ENCODE results near the gene PHF19. TPM values are rescaled to one million over a fixed set of nuclear protein-coding genes. Genes with fewer than 3 reads are reported as not detected.

Gene PHF19
- total RNA-seq, 1 donor, result 55.7 TPM

- H3K4me3 ChIP-seq (ENCODE audit: low read depth, low read length), result peak overlapping the region; percentile 77
- DNase-seq (ENCODE audit: low read depth), result peak; percentile 80
- TF ChIP-seq, protein P1, sequence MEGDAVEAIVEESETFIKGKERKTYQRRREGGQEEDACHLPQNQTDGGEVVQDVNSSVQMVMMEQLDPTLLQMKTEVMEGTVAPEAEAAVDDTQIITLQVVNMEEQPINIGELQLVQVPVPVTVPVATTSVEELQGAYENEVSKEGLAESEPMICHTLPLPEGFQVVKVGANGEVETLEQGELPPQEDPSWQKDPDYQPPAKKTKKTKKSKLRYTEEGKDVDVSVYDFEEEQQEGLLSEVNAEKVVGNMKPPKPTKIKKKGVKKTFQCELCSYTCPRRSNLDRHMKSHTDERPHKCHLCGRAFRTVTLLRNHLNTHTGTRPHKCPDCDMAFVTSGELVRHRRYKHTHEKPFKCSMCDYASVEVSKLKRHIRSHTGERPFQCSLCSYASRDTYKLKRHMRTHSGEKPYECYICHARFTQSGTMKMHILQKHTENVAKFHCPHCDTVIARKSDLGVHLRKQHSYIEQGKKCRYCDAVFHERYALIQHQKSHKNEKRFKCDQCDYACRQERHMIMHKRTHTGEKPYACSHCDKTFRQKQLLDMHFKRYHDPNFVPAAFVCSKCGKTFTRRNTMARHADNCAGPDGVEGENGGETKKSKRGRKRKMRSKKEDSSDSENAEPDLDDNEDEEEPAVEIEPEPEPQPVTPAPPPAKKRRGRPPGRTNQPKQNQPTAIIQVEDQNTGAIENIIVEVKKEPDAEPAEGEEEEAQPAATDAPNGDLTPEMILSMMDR (IDR thresholded peaks at IDR 0.05; ENCODE audit: insufficient read depth, low read length), result no peak
Measured at GRCh38 chr9:120875954-120876841, 790 bp downstream of the PHF19 start.

DNA sequence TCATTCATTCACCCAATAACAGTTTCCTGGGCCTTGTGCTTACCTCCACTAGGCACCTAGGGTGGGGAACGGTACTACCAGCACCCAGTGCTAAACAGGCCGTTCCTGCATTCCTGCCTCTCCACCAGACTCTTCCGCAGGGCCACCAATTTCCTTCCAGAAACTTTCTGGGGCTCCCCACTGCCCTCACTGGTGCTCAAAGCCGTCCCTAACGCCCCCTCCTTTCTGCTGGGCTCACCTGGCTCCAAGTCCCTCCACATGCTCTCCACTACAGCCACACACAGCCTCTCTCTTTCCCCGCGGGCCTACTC lies 1.4 kb downstream of the PHF19 start:
- H3K4me3 ChIP-seq (ENCODE audit: low read depth, low read length), result peak overlapping the region; percentile 77
- TF ChIP-seq, protein P1 (IDR thresholded peaks at IDR 0.05; ENCODE audit: insufficient read depth, low read length), result no peak
- no peak for DNase-seq (ENCODE audit: low read depth)

- TF ChIP-seq, protein P1 (IDR thresholded peaks at IDR 0.05; ENCODE audit: insufficient read depth, low read length), result no peak
- DNase-seq (ENCODE audit: low read depth), result no peak
- no peak overlapping the region for H3K4me3 ChIP-seq (ENCODE audit: low read depth, low read length)
Measured at GRCh38 chr9:120875195-120875565, 1.8 kb downstream of the PHF19 start.

DNA sequence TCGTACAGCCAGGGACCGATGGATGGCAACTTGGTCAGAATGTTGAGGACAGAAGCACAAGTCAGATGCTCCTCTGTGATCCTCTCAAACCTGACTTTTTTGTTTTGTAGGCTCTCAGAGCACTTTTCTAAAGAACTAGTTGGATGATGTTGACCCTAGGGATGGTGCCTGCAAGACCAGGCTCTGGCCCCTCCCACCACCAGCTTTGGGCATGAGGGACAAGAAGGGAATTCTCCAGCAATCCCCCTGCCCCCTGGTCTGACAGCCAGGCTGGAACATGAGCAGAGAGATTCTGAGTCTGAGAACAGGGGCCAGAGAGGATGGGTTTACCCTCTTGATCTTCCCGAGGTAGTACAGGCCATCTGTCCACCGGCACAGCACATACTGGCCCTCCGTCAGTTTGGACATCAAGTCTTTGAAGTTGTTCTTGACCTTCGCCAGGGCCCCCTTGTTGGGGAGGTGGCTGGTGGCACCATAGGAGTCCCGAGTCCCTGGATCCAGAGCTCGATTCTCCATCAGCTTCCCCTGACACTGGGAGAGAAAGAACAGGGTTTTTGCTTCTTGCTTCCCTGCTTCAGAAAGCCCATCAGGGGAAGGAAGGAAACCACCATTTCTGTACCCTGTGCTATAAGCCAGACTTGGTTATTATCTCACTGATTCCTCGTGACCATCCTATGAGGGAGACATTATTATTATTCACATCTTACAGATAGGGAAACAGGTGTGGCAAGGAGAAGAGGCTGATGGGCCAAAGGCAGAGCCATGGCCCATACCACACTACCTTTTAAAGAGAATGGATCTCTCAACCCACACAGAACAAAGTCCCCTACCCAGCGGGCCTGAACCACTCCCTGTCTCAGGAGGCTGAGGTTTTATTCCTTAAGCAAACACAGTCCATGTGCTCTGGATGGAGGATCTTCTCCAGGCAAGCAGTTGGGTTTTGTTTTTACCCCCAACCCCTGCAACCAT lies 2.5 kb downstream of the PHF19 start:
- TF ChIP-seq, protein P1 (IDR thresholded peaks at IDR 0.05; ENCODE audit: insufficient read depth, low read length), result no peak
- DNase-seq (ENCODE audit: low read depth), result no peak
- H3K4me3 ChIP-seq (ENCODE audit: low read depth, low read length), result no peak overlapping the region

DNA sequence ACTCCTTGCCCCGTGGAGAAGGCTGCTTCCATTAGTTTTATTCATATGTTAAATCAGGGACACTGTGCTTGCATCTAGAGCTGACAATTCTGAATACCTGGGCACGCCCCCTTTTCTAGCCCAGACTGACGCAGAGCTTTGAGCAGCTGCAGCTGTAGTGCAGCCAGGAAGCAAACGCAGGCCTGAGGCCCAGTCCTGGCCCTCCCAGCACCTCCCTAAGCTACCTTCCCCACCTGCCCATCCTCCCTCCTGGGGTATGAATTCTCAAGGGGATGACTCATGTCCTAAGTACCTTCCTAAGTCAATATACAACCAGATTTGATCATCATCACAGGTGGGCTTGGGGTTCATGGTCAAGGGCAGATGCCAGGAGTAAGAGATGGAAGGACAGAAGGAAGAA lies 3.5 kb downstream of the PHF19 start:
- no peak for DNase-seq (ENCODE audit: low read depth)
- TF ChIP-seq, protein P1 (IDR thresholded peaks at IDR 0.05; ENCODE audit: insufficient read depth, low read length), result no peak
- no peak overlapping the region for H3K4me3 ChIP-seq (ENCODE audit: low read depth, low read length)

DNA sequence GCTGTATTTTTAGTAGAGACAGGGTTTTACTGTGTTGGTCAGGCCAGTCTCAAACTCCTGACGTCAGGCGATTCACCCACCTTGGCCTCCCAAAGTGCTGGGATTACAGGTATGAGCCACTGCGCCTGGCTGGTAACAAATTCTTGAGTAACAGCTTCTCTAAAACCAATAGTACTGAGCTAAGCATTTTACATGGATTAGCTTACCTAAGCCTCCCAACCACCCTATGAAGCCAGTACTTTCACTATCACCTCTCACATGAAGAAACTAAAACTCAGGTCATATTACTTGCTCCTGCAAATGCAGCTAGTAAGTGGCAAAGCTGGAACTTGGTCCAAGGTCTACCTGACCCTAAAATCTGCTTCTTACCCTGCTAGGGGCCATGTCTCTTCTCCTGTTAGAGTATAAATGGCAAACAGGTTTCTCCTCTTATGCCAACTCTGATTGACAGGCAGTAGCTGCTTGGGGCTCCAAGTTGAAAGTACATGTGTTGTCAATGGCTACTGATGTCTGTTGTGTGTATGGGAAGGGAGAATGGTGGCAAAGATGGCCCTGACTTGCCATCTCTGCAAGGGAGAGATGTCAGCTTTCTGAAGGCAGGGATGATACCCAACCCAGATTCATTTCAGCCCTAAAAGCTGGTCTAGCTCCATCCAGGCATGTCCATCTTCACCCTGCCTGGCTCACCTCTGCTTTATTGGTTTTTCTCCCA lies 4.0 kb downstream of the PHF19 start:
- H3K4me3 ChIP-seq (ENCODE audit: low read depth, low read length), result no peak overlapping the region
- TF ChIP-seq, protein P1 (IDR thresholded peaks at IDR 0.05; ENCODE audit: insufficient read depth, low read length), result no peak
- DNase-seq (ENCODE audit: low read depth), result no peak
